Activated naive CD8-positive, alpha-beta T cell treated with anti-CD3 and anti-CD28 coated beads, Interleukin-2, amount 10 ng/mL, durations not matched to agents 7 days and 5 days (primary cell): ENCODE data around the gene TFDP1. TPM values are rescaled to one million over a fixed set of nuclear protein-coding genes. Genes with fewer than 3 reads are reported as not detected.
A peak's percentile ranks its signal among the peaks of the same experiment; 100 is the strongest.

Experiments
- ATAC-seq: fragments of 150-1000 bp; cut with Tn5 transposase; one replicate; pipeline ENCODE4 v1.10.0; 2021; ENCODE audit warnings: low read depth, moderate library complexity
- POLR2A ChIA-PET: fragments of 350-600 bp; sonication (Branson Sonifier 250); formaldehyde crosslinking; loops from one replicate; lab custom pipeline; 2021; ENCODE audit warnings: antibody characterized with exemption; lab: Charles Lee
- DNase-seq: peaks from one replicate; pipeline ENCODE4 v3.0.0; 2021
- H3K27ac Mint-ChIP-seq: one replicate; pipeline ENCODE4 v1.8.0; 2022; ENCODE audit warnings: mild to moderate bottlenecking, mixed read lengths
- H3K27me3 Mint-ChIP-seq: one replicate; pipeline ENCODE4 v1.8.0; 2022; ENCODE audit warnings: mild to moderate bottlenecking, moderate library complexity, mixed read lengths
- H3K36me3 Mint-ChIP-seq: one replicate; pipeline ENCODE4 v1.8.0; 2021; ENCODE audit warnings: mild to moderate bottlenecking, mixed read lengths
- H3K4me1 Mint-ChIP-seq: one replicate; pipeline ENCODE4 v1.8.0; 2021; ENCODE audit warnings: mixed read lengths
- H3K4me3 Mint-ChIP-seq: one replicate; pipeline ENCODE4 v1.8.0; 2022; ENCODE audit warnings: mild to moderate bottlenecking, moderate library complexity, mixed read lengths
- H3K9me3 Mint-ChIP-seq: one replicate; pipeline ENCODE4 v1.8.0; 2021; ENCODE audit warnings: mixed read lengths
- total RNA-seq, 2 experiments: library from RNA; stranded (reverse); gene quantifications; one replicate each; pipeline ENCODE4 v1.2.3, GENCODE V29; 2021

The TFDP1 gene
- total RNA-seq, 2 experiments from 2014 or later, result 103 to 117 TPM

DNA sequence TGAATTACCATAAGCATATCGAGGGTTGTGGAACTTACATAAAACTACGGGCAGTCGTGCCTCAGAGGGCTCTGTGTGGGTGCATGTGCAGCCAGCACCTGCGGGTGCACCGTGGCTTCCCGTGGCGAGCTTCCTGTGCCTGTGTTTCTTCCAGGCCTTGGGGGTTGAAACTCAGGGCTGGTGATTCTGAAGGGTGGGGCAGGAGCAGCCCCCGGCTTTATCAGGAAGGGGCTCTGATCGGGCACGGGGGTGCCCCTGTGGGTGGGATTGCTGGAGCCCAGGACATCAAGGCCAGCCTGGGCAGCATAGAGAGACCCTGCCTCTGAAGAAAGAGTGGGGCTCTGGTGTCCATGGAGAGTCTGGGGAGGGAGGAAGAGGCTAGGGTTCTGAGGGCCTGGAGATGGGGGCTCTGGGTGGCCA, 62.4 kb downstream of the TFDP1 start:
- no peaks in the 10 kb centered on the region for H3K27me3 Mint-ChIP-seq
- ATAC-seq (peak; percentile 62), DNase-seq (peak; percentile 33)
- peaks cover 16% of the 10 kb centered on the region for H3K4me1 Mint-ChIP-seq
- no peaks in the 10 kb centered on the region for H3K9me3 Mint-ChIP-seq
- POLR2A ChIA-PET, result no interaction called here
- no peak overlapping the region for H3K27ac Mint-ChIP-seq
- peaks cover 13% of the 10 kb centered on the region for H3K36me3 Mint-ChIP-seq
- H3K4me3 Mint-ChIP-seq, result no peak overlapping the region

DNA sequence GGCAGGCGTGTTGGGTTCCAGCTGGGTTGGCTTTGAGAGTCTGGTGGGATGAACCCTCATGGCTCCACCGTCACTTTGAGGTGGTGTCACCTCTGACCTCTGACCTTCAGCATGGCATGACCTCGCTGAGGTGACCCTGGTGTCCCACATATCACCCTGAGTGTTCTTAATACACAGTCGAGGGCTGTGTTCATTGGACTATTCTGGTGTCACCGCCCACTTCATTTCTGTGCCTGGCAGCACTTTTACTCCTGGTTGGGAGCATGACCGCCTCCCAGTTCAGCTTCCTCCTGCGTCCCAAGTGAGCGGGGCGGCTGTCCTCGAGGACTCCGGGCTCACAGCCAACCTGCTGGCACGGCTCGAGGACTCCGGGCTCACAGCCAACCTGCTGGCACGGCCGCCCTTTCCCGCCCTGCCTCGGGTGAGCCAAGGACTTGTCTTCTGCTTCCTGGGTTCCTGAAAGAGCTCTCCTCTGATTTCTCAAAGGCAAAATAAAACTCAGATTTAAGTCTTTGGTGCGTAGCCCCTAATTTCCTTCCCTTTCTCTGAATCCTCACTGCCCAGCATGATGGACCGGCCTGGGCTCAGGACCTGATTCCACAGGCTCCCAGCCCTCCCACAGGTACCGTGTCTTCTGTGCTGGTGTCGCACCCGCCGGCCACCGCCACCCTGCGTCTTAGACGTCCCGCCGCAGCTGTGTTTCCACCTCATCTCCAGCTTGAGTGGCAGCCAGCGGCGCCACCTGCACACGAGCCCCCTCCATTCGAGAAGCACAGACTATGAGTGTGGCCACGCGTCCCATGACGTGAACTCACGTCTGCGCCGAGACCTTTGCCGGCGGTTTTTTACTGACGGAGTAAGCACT, 63.0 kb downstream of the TFDP1 start:
- ATAC-seq (no peak), DNase-seq (peak; percentile 26)
- Mint-ChIP-seq H3K9me3 (no peaks in the 10 kb centered on the region), H3K36me3 (peaks cover 7% of the 10 kb centered on the region), H3K4me3 (no peak overlapping the region), H3K27me3 (no peaks in the 10 kb centered on the region), H3K27ac (no peak overlapping the region), H3K4me1 (peaks cover 16% of the 10 kb centered on the region)
- POLR2A ChIA-PET, result no interaction called here

DNA sequence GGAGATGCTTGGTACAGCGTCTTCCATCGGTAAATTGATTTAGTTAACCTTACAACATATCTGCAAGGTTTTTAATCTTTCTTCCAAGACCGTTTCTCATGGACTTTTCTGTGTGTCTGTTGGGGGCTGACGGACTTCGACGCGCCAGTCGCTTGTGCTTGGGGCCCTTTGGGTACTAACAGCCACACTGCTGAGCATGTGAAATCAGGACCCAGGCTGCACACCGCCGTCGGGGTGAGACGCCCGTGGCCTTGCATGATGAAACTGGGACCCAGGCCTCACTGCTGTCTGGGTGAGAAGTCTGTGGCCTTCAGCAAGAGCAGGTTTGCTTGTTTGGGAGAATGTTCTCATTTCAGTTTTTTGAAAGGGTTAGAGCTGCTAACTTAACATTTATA, 63.7 kb downstream of the TFDP1 start:
- Mint-ChIP-seq H3K4me3 (no peak overlapping the region), H3K9me3 (no peaks in the 10 kb centered on the region), H3K27ac (no peak overlapping the region), H3K4me1 (peaks cover 16% of the 10 kb centered on the region), H3K36me3 (peaks cover 2% of the 10 kb centered on the region), H3K27me3 (no peaks in the 10 kb centered on the region)
- ATAC-seq (no peak), DNase-seq (peak; percentile 4)
- POLR2A ChIA-PET, result no interaction called here

DNA sequence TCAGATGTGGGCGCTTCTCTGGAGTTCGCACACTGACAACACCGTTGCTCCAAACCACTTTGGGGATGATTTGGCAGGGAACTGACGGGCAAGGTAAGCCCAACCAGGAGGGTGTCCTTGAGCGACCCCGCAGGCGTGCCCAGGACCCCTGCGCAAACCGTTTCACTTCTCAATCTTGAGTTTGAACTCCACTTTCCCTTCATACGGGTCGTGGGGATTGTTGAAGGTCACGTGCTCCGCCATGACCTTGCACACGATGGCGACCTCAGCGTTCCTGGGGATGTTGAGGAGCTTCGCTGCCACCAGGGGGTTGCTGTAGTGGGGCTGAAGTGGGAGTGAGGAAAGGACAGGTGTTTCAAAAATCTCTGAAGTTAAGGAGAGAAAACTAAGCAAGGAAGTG, 64.7 kb downstream of the TFDP1 start:
- ATAC-seq (no peak), DNase-seq (peak; percentile 9)
- Mint-ChIP-seq H3K4me3 (no peak overlapping the region), H3K9me3 (no peaks in the 10 kb centered on the region), H3K4me1 (peaks cover 16% of the 10 kb centered on the region), H3K36me3 (no peaks in the 10 kb centered on the region), H3K27ac (no peak overlapping the region), H3K27me3 (no peaks in the 10 kb centered on the region)
- POLR2A ChIA-PET, result no interaction called here

DNA sequence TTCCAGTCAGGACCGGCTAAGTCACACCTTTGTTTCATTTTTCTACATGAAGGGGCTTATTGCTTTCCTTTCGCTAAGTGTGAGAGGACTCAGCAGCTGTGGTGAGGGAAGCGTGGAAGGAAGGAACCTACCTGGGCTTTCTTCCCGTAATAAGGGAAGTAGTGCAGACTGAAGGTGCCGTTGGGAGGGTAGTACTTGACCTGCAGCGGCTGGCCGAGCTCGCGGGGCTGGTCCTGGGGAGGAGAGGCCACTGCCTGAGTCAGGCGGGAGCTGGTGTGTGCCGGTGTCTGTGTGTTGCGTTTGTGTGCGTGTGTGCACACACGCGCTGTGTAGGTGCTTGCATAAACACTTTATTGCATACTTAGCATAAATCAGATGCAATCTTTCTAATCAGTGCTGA, 65.7 kb downstream of the TFDP1 start:
- H3K4me1 Mint-ChIP-seq, result peaks cover 13% of the 10 kb centered on the region
- DNase-seq, result peak; percentile 7
- no peak for ATAC-seq
- H3K27ac Mint-ChIP-seq, result no peak overlapping the region
- no peaks in the 10 kb centered on the region for H3K27me3 Mint-ChIP-seq
- no peaks in the 10 kb centered on the region for H3K36me3 Mint-ChIP-seq
- no peak overlapping the region for H3K4me3 Mint-ChIP-seq
- POLR2A ChIA-PET, result no interaction called here
- H3K9me3 Mint-ChIP-seq, result no peaks in the 10 kb centered on the region

DNA sequence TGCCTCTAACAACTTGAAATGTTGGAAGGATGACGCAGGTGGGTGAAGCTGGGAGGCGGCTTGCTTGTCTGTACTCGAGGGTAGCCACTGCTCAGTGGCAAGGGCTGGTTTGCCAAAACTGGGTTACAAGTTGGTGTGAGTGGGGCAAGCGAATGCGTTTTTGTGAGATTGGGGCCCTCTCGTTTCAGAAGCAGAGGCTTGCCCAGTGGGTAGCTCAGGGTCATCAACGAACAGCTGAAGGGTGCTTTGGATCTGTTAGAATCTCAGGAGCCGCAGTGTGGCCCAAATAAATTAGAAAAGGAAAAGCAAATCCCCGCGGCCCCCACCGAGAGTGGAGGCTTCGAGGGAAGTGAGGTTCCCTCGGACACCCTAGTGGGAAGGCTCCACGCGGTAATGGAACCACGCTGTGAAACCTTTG, 66.2 kb downstream of the TFDP1 start:
- DNase-seq (peak; percentile 19), ATAC-seq (no peak)
- Mint-ChIP-seq H3K9me3 (no peaks in the 10 kb centered on the region), H3K4me3 (no peak overlapping the region), H3K27me3 (no peaks in the 10 kb centered on the region), H3K27ac (no peak overlapping the region), H3K36me3 (no peaks in the 10 kb centered on the region), H3K4me1 (peaks cover 12% of the 10 kb centered on the region)
- POLR2A ChIA-PET, result no interaction called here

DNA sequence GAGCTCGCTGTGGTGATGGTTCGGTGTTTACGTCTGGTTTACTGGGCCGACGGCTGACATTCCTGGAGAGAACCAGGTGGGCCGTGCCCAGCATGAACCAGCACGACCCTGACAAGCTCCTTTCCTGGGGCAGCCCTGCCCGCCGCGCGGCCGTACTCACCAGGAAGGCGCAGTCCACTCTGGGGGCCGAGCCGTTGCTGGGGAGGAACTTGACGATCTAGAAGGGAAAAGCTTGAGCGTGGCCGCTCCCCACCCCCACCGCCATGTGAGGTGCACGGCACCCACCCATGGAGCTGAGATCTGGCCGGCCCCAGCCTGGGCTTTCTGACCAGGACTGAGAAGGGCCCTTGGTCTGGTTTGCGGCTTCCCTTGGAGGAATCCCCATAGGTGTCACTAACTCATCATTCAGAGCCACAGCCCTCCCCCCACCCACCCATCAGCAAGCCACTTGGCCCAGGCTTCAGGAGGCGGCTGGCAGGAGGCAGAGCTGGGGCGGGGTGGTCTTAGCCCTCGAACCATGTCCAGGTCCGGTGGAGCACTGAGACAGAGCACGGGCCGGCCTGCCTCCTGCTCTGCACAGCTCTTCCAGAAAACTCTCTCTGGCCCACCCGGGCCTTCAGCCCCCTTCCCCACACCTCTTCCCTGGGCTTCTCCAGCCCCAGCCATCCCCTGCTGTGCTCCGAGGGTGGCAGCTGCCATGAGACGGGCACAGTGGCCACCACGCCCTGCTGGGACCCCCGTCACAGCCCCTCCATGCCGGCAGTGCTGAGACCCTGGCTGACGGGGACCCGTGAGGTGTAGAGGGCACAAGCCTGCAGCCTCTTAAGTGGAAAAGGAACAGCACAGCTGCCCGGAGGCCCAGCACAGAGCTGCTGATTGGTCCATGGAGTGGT, 67.2 kb downstream of the TFDP1 start:
- Mint-ChIP-seq H3K4me1 (peaks cover 4% of the 10 kb centered on the region), H3K27ac (no peak overlapping the region), H3K9me3 (no peaks in the 10 kb centered on the region), H3K36me3 (no peaks in the 10 kb centered on the region), H3K4me3 (no peak overlapping the region), H3K27me3 (no peaks in the 10 kb centered on the region)
- POLR2A ChIA-PET, result interaction anchor here (0.6 kb wide), 1 partner anchor 242 kb away, joined by 3 read pairs; no protein-coding TSS in a partner anchor
- DNase-seq (peak; percentile 24), ATAC-seq (no peak)

DNA sequence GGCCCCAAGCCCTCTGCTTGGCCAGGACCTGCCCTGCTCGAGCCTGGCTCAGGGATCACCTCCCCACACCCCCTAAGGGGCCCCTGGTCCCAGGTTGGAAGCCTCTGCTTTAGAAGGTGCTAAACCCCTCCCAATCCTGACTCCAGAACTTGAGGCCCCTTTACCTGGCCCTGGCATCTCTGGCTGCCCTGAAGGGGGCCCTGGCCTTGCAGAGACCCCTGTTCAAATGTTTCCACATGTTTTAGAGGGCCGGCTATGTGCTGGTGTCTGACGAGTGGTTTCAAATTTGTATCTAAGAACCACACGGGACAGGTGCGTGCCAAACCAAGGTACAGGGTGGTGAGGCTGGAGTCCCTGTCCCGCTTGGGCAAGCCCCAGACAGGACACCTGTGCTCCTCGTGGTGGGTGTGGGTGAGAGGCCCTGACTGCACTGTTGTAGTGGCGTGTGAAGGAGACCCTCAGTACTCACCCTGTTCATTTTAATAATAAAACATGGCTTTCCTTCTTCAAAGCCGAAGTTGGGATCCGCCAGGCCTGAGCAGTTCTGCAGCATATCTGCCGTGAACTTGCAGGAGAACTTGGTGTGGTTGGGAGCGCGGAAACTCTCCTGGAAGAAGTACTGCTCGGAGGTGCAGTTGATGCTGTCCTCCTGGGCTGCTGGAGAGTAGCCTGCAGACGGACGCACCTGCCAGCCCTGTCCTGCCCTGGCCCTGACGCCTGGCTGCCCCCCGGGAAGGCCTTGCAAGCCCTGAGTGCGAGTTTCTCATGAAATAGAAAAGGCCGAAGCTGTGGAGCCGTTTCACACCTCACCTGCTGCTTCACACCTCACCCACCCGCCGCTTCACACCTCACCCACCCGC, 68.1 kb downstream of the TFDP1 start:
- H3K4me3 Mint-ChIP-seq, result no peak overlapping the region
- DNase-seq (peak; percentile 24), ATAC-seq (no peak)
- H3K27ac Mint-ChIP-seq, result no peak overlapping the region
- H3K36me3 Mint-ChIP-seq, result no peaks in the 10 kb centered on the region
- no peaks in the 10 kb centered on the region for H3K27me3 Mint-ChIP-seq
- no peaks in the 10 kb centered on the region for H3K9me3 Mint-ChIP-seq
- no peaks in the 10 kb centered on the region for H3K4me1 Mint-ChIP-seq
- POLR2A ChIA-PET, result no interaction called here

DNA sequence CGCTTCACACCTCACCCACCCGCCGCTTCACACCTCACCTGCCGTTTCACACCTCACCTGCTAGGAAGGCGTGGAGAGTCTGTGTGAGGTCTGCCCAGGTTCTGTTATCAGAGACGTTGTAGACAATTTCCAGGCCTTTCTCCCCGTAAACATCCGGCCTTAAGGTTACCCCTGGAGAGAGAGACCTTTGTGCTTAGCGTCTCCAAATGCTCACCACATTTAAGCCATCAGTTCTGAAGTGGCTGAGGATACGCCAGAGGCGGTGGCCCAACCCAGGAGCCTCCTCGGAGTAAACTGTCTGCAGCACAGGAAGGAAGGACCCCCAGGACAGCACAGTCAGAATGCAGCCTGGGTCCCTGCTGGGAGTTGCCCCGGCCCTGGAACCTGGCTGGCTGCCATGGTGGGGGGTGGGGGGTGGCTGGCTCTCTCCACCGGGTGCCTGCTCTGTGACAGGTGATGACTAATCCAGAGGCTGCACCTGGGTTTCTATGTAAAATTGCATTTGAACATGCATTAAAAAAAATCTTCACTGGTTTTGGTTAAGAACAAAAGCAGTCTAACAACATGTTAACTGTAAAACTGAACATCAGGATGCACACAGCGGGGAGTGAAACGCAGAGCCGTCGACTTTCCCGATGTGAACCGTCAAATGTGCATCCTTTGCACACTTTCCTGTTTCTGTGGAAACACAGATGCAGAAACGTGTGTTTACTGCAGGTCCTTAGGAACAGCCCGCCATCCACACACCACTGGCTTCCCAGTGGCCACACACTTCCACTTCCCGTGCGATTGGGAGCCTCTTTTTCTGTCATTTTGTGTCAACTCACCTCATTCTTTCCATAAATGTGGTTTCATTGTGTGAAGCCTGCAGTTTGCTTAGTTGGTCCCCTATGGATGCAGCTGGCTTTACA, 69.0 kb downstream of the TFDP1 start:
- Mint-ChIP-seq H3K27ac (no peak overlapping the region), H3K4me3 (no peak overlapping the region), H3K4me1 (no peaks in the 10 kb centered on the region), H3K27me3 (no peaks in the 10 kb centered on the region), H3K9me3 (no peaks in the 10 kb centered on the region), H3K36me3 (no peaks in the 10 kb centered on the region)
- DNase-seq (peak; percentile 17), ATAC-seq (no peak)
- POLR2A ChIA-PET, result no interaction called here

DNA sequence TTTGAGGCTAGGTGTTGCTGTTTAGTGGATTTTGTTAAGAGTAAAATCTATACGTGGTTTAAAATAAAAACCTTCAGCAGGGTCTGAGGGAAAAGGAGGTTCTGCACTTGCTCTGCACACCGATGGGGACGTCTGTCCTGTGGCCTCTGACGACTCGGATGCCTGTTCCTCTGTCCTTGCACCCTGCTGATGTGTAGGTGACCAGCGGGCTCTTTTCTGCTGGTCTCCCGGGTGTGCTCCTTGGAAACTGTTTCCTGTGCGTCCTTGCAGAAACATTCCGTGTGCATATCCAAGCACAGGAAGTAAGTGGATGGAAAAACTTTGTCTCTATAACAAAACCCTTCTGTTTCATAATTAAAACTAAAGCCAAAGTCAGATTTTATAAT, 69.6 kb downstream of the TFDP1 start:
- Mint-ChIP-seq H3K27ac (no peak overlapping the region), H3K4me1 (no peaks in the 10 kb centered on the region)

DNA sequence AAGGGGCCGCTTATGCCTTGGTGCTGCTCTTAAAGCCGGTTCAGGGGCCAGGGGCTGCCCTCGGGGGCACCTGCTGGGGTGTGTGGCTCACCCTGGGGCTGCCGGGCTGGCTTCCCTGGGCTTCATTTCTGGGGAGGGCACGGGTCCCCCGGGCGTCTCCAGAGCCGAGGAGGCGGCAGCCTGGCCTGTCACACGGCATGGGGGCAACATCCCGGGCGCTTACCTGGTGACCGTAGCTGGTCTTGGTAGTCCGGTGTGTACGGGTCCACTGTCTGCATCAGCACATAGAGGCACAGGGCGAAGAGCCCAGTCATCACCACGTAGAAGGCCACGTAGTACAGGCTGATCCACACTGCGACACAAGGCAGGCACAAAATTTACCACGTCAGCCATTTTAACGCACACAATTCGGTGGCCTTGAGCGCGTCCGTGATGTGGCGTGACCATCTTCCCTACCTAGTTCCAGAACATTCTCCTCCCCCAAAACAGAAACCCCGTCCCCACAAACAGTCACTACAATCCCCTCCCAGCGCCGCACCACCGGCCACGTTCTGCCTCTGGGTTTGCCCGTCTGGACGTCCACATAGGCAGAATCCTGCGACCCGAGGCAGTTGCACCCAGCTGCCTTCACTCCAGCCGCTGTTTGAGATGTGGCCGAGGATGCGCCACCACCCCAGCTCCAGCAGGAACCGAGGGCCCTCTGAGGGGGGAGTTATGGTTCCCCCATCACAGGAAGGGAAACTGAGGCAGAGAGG, 70.2 kb downstream of the TFDP1 start:
- Mint-ChIP-seq H3K4me1 (no peaks in the 10 kb centered on the region), H3K27ac (no peak overlapping the region), H3K27me3 (no peaks in the 10 kb centered on the region), H3K36me3 (no peaks in the 10 kb centered on the region), H3K9me3 (no peaks in the 10 kb centered on the region), H3K4me3 (no peak overlapping the region)
- POLR2A ChIA-PET, result no interaction called here
- DNase-seq (peak; percentile 14), ATAC-seq (no peak)

More for the DNA sequence above, 69.6 kb downstream of the TFDP1 start:
- Mint-ChIP-seq H3K36me3 (no peaks in the 10 kb centered on the region), H3K4me3 (no peak overlapping the region), H3K27me3 (no peaks in the 10 kb centered on the region), H3K9me3 (no peaks in the 10 kb centered on the region)
- ATAC-seq (no peak), DNase-seq (no peak)
- POLR2A ChIA-PET, result no interaction called here
